GM19463 (cell line): ENCODE data around the gene CDCA4.
"Not testable (repeated sequence)": the region's sequence is repeated elsewhere in the genome, so short reads cannot be mapped to it uniquely, and the experiment has no call there.

Experiments used
- ATAC-seq: cut with Tn5 transposase; IDR thresholded peaks from one replicate; pipeline ENCODE4 v1.9.1; 2021; ENCODE audit warnings: mild to moderate bottlenecking, moderate library complexity; ENCODE audit not compliant: unreplicated experiment

CDCA4 gene

DNA sequence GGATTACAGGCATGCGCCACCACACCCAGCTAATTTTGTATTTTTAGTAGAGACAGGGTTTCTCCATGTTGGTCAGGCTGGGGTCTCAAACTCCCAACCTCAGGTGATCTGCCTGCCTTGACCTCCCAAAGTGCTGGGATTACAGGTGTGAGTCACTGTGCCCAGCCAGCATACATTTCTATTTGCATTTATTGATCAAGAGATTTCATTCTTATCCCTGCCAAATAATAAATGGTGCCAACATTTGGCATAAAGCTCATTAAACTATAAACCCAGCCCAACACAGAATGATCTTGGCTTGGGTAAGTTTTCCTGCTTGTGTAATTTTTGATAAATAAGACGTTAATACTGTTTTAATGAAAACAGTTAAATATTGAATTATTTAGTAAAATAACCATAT lies 14.7 kb upstream of the CDCA4 start:
- ATAC-seq, result not testable (repeated sequence)

DNA sequence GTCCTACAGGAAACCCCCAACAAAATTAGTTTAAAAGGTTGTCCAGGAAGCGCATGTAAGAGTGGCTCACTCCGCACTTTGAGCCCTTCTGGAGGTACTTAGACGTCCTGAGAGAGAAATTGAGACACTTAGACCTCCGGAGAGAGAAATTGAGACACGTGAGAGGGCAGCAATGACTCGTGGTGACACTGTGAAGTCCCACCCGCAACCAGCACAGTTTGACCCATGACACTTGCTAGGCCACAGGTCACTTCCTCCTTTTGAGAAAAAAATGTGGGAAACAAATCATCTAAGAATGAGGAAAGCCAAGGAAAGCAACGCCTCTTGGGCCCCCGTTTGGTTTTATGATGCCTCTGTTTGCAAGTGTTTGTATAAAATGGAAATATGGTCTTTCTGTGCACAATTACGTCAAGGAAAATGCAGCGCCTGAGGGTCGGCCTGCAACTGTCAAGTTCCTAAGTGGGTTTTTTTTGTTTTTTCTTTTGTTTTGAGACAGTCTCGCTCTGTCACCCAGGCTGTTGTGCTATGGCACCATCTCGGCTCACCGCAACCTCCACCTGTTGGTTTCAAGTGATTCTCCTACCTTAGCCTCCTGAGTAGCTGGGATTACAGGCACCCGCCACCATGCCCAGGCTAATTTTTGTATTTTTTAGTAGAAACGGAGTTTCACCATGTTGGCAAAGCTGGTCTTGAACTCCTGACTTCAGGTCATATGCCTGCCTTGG lies 13.6 kb upstream of the CDCA4 start:
- ATAC-seq, result no peak

DNA sequence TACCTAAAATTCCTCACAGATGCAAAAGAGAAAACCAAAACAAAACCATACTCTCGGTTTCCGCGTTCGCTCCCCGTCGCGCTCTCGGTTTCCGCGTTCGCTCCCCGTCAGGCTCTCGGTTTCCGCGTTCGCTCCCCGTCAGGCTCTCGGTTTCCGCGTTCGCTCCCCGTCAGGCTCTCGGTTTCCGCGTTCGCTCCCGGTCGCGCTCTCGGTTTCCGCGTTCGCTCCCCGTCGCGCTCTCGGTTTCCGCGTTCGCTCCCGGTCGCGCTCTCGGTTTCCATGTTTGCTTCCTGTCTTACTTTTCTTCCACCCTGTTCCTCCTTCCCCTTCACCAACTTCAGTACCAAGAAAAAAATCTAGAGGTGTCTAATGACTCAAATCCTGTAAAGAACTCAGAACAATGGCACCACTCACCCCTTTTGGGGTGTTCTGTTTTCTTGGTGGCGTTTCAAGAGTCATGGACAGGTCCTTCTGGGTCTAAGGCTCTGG lies 12.6 kb upstream of the CDCA4 start:
- not testable (repeated sequence) for ATAC-seq

DNA sequence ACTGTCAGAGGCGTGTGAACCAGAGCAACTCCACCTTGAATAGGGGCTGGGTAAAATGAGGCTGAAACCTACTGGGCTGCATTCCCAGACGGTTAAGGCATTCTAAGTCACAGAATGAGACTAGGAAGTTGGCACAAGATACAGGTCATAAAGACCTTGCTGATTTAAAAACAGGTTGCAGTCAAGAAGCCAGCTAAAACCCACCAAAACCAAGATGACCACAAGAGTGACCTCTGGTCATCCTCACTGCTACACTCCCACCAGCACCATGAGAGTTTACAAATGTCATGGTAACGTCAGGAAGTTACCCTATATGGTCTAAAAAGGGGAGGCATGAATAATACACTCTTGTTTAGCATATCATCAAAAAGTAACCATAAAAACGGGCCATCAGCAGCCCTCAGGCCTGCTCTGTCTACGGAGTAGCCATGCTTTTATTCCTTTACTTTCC lies 11.6 kb upstream of the CDCA4 start:
- not testable (repeated sequence) for ATAC-seq

DNA sequence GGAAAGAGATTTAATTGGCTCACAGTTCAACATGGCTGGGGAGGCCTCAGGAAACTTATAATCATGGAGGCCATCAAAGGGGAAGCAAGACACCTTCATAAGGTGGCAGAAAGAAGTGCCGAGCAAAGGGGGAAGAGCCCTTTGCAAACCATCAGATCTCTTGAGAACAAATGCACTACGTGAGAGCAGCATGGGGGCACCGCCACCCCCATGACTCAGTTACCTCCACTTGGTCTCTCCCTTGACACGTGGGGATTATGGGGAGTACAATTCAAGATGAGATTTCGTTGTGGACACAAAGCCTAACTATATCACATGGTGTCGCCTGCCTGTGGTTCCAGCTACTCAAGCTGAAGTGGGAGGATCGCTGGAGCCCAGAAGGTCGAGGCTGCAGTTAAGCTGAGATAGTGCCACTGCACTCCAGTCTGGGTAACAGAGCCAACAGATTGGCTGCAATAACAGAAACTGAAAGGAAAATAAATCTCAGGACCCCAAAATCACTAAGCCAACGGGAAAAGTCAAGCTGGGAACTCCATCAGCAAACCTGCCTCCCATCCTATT lies 10.0 kb upstream of the CDCA4 start:
- no peak for ATAC-seq

DNA sequence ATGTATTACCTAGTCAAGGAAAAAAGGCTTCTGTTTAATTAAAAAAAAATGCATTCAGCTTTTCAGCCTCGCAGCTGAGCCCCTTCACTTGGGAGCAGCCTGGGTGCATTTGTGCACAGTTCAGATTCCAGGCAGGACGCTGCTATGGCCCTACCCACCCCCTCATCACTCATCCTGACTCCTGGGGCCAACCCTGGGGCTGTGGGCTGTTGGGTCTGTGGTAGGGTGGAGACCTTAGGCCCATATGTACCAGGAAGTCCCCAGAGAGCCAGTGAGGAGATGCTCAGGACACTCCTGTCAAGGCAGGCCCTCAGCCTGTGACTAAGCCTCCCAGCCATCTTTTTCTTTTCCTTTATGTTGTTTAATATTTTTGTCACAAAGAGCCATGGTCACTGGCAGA lies 9.3 kb upstream of the CDCA4 start:
- no peak for ATAC-seq

DNA sequence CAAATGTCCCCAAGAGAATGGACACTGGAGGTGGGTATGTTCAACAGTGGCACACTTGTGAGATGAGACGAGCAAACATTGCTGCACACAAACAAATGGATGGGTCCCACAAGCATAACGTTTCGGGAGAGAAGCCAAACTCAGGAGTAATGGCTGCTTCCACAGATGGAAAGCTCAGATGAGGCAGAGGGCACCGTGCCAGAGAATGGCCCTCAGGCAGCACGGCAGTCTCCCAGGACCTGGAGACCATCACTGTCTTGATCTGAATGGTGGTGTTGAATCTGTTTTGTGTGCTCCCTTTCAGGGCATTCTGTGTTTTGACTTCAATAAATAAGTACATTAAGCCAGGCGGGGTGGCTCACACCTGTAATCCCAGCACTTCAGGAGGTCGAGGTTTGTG lies 8.5 kb upstream of the CDCA4 start:
- no peak for ATAC-seq

DNA sequence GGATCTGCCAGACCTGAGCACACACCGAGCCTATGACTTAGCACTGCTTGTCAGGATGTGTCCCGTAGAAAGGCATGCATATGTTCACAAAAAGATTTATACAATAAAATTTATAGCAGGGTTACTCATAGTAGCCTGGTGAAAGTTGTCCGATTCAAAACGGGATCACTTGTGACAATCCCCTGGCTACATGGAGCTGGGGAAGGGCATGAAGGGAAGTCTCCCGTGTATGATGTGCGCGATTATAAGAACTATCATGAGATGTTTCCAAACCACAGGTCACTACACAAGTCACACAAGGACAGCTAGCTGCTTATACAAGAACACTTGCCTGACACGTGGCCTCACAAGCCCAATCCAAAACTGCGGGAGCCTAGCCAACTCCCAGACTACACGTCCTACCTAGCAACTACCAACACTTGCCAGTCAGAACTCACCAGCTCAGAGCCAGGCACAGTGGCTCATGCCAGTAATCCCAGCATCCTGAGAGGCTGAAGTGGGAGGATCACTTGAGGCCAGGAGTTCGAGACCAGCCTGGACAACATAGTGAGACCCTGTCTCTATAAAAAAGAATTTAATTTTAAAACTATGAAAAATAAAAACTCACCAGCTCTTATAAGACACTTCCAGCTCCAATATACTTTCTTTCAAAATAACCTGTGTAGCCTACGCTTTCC lies 7.5 kb upstream of the CDCA4 start:
- no peak for ATAC-seq

DNA sequence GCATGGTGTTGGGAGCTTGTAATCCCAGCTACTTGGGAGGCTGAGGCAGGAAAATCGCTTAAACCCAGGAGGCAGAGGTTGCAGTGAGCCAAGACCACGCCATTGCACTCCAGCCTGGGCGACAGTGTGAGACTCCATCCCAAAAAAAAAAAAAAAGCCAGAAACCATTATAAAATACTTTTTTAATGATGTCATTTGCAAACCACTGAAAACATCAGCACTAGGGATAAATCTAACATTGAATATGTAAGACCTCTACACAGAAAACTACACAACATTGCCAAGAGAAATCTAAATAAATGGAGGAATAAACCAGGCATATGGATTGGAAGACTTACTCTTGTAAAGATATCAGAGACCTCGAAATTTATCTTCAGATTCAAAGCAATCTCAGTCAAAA lies 6.8 kb upstream of the CDCA4 start:
- ATAC-seq, result not testable (repeated sequence)

DNA sequence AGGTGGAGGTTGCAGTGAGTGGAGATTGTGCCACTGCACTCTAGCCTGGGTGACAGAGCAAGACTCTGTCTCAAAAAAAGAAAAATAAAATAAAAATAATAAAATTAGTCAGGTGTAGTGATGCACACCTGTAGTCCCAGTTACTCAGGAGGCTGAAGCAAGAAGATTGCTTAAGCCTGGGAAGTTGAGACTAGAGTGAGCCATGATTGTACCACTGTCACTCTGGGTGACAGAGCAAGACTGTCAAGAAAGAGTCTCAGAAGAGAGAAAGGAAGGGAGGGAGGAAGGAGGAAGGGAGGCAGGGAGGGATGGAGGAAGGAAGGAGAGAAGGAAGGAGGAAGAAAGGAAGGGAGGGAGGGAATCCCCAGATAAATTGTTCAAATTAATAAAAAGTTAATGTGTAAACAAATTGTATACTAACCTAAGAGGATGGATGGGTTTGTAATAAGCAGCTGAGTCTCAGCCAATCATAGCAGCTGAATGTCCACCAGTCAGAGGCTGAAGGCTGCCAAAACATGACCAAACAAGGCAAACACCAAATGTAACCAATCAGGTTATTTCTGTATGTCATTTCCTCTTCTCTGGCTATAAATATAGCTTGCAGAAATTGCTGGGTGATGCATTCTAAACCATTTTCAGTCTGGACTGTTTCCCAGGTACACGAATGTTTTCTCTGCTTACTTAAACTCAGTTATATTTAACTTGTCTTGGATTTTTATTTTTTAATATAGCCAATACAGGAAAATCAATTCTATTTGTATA lies 6.1 kb upstream of the CDCA4 start:
- no peak for ATAC-seq

DNA sequence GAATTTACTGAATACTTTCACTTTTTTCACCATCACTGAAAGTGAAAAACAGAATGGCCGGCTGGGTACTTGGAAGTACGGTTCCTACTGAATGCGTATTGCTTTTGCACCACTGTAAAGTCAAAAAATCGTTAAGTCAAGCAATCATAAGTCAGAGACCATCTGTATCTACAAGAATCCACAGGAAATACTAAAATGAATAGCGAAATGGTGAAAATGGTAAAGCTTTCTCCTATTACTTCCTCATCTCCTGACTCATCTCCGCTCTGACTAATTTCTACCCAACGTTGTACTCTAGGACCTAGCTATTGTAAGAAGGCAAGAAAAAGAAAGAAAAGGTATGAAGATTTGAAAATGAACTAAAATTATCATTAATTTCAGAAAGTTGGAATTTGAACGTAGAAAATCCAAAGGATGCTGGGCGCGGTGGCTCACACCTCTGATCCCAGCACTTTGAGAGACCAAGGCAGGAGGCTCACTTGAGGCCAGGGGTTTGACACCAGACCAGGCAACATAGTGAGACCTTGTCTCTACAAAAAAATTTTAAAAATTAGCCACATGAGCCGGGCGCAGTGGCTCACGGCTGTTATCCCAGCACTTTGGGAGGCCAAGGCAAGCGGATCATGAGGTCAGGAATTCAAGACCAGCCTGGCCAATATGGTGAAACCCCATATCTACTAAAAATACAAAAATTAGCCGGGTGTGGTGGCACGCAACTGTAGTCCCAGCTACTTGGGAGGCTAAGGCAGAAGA lies 5.3 kb upstream of the CDCA4 start:
- no peak for ATAC-seq

DNA sequence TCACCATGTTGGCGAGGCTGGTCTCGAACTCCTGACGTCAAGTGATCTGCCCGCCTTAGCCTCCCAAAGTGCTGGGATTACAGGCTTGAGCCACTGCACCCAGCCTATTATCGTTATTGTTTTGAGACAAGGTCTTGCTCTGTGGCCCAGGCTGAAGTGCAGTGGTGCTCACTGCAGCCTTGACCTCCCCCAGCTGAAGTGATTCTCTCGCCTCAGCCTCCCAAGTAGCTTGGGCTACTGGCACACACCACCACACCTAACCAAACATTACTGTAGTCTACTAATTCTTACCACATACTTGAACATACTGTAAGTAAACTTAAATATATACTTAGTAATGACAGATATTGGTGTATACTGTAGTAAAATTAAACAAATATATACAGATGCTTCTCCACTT lies 4.5 kb upstream of the CDCA4 start:
- no peak for ATAC-seq

DNA sequence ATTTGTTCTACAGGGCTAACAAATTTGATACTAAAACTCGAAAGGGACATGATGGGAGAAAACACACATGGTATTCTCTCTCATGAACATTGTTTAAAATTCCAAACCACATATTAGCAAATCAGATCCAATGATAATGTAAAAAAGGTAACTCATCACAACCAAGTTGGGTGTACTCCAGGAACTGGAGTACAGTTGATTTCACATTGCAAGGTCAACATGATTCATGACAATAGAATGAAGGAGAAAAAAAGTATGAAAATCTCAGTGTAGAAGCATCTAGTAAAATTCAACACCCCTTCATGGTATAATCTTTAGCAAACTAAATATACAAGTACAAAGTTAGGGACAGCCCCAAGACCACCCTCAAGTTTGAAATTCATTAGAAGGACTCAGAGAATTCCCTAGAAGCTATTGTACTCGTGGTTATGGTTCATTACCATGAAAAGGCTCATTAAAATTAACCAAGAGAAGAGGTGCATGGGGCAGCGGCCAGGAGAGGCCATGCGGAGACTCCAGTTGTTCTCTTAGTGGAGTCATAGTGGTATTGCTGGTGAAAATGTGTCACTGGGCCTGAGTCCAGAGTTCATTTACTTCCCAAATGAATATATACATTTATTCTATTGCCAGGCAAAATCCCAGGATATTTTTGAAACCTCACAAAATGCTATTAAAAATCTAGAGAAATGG lies 3.1 kb upstream of the CDCA4 start:
- ATAC-seq, result no peak

DNA sequence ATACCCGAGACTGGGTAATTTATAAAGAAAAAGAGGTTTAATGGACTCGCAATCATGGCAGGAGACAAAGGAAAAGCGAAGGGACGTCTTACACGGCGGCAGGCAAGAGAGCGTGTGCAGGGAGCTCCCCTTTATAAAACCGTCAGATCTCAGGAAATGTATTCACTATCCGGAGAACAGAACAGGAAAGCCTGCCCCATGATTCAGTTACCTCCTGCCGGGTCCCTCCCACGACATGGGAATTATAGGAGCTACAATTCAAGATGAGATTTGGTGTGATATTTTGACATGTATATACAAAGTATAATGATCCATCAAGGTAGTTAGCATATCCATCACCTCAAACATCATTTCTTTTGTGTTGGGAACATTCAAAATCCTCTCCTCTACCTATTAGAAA lies 2.3 kb upstream of the CDCA4 start:
- ATAC-seq, result no peak

DNA sequence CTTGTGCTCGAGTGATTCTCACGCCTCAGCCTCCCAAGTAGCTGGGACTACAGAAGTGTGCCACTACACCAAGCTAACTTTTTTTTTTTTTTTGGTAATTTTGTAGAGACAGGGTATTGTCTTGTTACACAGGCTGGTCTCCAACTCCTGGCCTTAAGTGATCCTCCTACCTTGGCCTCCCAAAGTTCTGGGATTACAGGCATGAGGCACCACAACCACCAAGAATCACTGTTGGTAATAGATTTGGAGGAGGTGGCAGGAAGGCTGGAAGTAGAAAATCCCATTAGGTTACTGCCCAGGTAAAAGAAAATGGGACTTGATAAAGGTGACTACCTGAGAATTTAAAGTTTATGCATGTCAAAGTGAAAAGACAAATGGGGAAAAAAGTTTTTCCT lies 1.4 kb upstream of the CDCA4 start:
- no peak for ATAC-seq

DNA sequence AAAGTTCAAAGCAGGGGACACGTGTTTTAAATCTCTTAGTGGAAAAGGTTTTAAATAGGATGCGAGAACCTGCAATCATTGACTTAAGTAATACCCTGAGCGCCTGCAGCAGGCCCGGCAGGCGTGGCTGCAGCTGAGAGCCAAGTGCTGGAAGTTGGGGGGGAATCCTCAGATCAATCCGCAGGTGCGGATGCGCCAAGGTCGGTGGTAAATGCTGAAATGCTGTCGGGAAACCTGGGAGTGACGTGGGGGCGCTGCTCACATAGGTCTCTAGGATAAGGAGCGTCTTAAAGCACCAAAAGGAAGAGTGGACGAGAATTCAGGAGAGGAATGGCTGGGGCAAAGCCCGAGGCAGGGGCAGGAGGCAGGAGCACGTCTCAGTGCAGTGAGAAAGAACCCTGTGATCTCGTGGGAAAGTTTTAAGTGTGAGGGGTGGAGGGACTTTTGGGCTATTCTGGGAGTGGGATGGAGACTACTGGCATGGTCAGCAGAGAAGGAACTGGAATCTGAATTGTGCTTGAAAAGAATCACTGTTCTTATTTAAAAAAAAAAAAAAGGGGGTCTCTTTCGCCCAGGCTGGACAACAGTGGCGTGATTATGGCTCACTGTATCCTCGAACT lies 883 bp upstream of the CDCA4 start:
- no peak for ATAC-seq

DNA sequence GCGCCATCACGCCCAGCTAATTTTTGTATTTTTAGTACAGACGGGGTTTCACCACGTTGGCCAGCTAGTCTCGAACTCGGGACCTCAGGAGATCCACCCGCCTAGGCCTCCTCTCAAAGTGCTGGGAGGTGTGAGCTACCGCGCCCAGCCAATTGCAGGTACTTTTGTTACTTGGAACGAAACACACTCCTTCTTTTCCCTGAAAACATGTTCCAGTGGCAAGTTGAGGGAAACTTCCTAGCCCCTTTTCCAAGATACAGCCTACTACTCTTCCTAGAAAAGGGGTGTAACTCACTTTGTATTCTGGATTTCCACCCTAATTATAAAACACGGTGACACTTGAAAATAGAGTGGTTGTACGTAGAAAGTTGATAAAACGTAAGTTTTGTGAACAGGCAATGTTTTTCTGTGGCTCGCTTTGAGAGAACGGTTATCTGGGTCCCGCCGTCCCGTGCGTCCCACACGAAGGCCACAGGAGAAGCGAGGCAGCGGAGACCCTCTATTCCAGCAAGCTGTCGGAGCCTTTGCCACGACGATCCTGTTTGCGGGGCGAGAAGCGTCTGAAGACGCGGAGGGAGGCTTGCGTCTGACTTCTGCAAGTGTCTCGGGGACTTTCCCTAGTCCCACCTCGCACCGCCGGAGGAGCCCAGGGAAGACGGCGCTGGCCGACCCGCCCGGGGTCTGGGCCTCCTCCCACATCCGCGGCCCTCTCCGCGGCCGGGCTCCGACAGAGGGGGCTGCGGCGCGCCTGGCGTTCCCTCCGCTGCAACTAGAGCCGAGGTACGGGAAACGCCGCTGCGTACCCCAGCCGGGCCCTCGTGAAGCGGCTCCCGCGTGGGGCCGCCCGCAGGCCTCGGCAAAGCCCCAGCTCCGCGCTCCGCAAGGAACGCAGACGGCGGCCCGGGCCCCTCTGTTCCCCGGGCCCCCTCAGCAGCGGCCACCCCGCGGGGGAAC lies 745 bp downstream of the CDCA4 start:
- peak; percentile 18 for ATAC-seq

DNA sequence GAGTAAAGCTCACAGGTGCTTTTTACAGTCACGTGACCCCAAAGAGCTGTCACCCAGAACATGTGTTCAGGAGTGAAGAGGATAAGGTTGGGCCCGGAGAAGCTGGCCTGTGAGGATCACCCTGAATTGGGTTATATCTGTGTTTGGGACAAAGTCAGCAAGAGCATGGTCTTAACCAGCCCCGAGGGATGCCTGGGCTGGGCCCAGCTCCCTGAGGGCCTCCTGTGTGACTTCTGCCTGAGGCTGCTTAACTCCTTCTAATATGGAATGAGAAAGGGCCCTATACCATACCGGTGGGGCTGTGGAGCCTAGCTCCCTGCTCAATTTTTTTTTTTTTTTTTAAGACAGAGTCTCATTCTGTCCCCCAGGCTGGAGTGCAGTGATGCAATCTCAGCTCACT lies 2.5 kb downstream of the CDCA4 start:
- no peak for ATAC-seq

DNA sequence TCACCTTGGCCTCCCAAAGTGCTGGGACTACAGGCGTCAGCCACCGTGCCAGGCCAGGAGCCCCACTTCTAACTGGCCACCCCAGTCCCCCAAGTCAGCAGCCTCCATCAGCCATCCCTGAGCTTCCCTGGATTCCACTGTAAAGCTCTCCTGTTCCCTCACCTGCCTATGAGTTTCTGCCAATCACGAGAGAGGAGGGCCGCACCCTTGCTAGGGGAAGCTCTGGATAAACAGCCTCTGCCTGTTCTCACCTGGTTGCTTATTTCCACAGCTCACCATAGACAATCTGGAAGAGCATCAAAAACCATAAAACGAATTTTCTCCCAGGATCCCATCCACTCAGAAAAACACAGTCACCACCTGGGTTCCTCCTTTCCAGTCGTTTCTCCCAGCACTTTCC lies 5.0 kb downstream of the CDCA4 start:
- no peak for ATAC-seq
